HL-60 (cell line): ENCODE measurements around the gene CRX.

ENCODE experiments used
- DNase-seq, 2 experiments: peaks; one replicate each; pipeline ENCODE4 v3.0.0-alpha.2; 2010 to 2020; ENCODE audit warnings: low read depth in 1 of 2, low spot score in 1 of 2
- H3K27ac ChIP-seq: fragments of 250-450 bp; sonication (Bioruptor Pico); replicated peaks from 2 replicates; pipeline ENCODE4 v1.5.1; 2020; ENCODE audit warnings: mild to moderate bottlenecking, moderate library complexity
- H3K27me3 ChIP-seq: fragments of 250-450 bp; sonication (Bioruptor Pico); 2 replicates; pipeline ENCODE4 v1.5.1; 2021; ENCODE audit warnings: mild to moderate bottlenecking, moderate library complexity; ENCODE audit not compliant: insufficient read depth, poor library complexity, severe bottlenecking
- H3K4me3 ChIP-seq: replicated peaks from 2 replicates; pipeline ENCODE4 v1.5.1; 2011; ENCODE audit warnings: mild to moderate bottlenecking, control low read depth, low read length; ENCODE audit not compliant: insufficient read depth
- GABPA ChIP-seq: IDR thresholded peaks from 2 replicates; pipeline ENCODE4 v1.6.1; 2012; ENCODE audit warnings: low read depth
- POLR2AphosphoS5 ChIP-seq: IDR thresholded peaks from 2 replicates; pipeline ENCODE4 v1.6.1; 2012; ENCODE audit warnings: low read depth
- REST ChIP-seq: IDR thresholded peaks from 2 replicates; pipeline ENCODE4 v1.6.1; 2012; ENCODE audit warnings: low read depth; ENCODE audit not compliant: insufficient replicate concordance
- SPI1 ChIP-seq: IDR thresholded peaks from 2 replicates; pipeline ENCODE4 v1.6.1; 2012; ENCODE audit warnings: low read depth, mild to moderate bottlenecking, borderline replicate concordance
- TF ChIP-seq, protein P1 (sequence below): IDR thresholded peaks from one replicate; pipeline ENCODE4 v1.5.1; 2011; ENCODE audit warnings: low read length, control low read depth, inconsistent platforms; ENCODE audit not compliant: insufficient read depth

Gene CRX

GRCh38 chr19:47824396-47824795 lies 2.7 kb downstream of the CRX start:
- Histone ChIP-seq H3K27ac (no peak overlapping the region), H3K27me3 (peaks cover 8% of the 10 kb centered on the region), H3K4me3 (no peak overlapping the region)
- TF ChIP-seq SPI1 (no peak), POLR2AphosphoS5 (no peak), GABPA (no peak), REST (no peak)
- TF ChIP-seq, protein P1, sequence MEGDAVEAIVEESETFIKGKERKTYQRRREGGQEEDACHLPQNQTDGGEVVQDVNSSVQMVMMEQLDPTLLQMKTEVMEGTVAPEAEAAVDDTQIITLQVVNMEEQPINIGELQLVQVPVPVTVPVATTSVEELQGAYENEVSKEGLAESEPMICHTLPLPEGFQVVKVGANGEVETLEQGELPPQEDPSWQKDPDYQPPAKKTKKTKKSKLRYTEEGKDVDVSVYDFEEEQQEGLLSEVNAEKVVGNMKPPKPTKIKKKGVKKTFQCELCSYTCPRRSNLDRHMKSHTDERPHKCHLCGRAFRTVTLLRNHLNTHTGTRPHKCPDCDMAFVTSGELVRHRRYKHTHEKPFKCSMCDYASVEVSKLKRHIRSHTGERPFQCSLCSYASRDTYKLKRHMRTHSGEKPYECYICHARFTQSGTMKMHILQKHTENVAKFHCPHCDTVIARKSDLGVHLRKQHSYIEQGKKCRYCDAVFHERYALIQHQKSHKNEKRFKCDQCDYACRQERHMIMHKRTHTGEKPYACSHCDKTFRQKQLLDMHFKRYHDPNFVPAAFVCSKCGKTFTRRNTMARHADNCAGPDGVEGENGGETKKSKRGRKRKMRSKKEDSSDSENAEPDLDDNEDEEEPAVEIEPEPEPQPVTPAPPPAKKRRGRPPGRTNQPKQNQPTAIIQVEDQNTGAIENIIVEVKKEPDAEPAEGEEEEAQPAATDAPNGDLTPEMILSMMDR: no peak
- DNase-seq: no peak

GRCh38 chr19:47826800-47827199 lies 5.1 kb downstream of the CRX start:
- no peak for DNase-seq
- no peak overlapping the region for H3K27ac ChIP-seq
- H3K27me3 ChIP-seq: no peaks in the 10 kb centered on the region
- TF ChIP-seq, protein P1: no peak
- TF ChIP-seq REST (no peak), SPI1 (no peak), POLR2AphosphoS5 (no peak), GABPA (no peak)
- no peak overlapping the region for H3K4me3 ChIP-seq

- H3K27ac ChIP-seq: no peak overlapping the region
- H3K27me3 ChIP-seq: no peaks in the 10 kb centered on the region
- TF ChIP-seq REST (no peak), GABPA (no peak), POLR2AphosphoS5 (no peak), SPI1 (no peak)
- TF ChIP-seq, protein P1: no peak
- DNase-seq: no peak
- no peak overlapping the region for H3K4me3 ChIP-seq
These were observed 11.0 kb downstream of the CRX start for GRCh38 chr19:47832723-47833122.
